HG02642 (cell line): ENCODE results near the gene VAT1L.

ENCODE experiments used
- ATAC-seq: cut with Tn5 transposase; IDR thresholded peaks from one replicate; pipeline ENCODE4 v1.9.1; 2021; ENCODE audit warnings: mild to moderate bottlenecking; ENCODE audit not compliant: unreplicated experiment, poor library complexity

Gene VAT1L

GRCh38 chr16:78025631-78026030 lies 237.3 kb downstream of the VAT1L start:
- ATAC-seq, result no peak

DNA sequence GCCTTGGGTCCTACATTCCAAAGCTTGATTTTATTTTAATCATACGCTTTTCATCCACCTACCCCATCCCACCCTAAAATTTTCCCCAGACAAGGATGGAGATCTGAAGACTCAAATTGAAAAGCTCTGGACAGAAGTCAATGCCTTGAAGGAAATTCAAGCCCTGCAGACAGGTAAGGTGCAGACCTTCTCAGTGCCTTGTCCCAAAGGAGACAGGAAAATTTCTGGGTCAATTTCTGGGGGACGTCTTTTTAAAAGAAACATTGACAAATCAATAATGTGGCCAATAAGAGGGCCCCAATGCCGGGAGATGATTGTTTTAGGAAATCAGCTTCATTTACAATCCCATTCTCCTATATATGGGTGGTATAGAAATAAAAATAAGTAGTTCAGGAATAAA lies 239.7 kb downstream of the VAT1L start:
- ATAC-seq, result no peak
